B cell (primary cell): ENCODE results near the gene FHDC1. TPM values are rescaled to one million over a fixed set of nuclear protein-coding genes. Genes with fewer than 3 reads are reported as not detected.

ENCODE experiments used
- ATAC-seq: fragments of 200-7000 bp; cut with Tn5 transposase; one replicate; pipeline ENCODE4 v1.10.0; 2021; ENCODE audit warnings: low read depth, mild to moderate bottlenecking, moderate number of reproducible peaks, moderate library complexity
- CTCF ChIA-PET: fragments of 350-600 bp; sonication (Branson Sonifier 250); formaldehyde crosslinking; loops from one replicate; lab custom pipeline; 2021; ENCODE audit warnings: antibody characterized with exemption, inconsistent platforms; lab: Charles Lee
- POLR2A ChIA-PET: fragments of 350-600 bp; sonication (Branson Sonifier 250); formaldehyde crosslinking; loops from one replicate; lab custom pipeline; 2021; ENCODE audit warnings: antibody characterized with exemption; lab: Charles Lee
- DNase-seq: peaks from one replicate; pipeline ENCODE4 v3.0.0; 2013
- H2AFZ ChIP-seq: 2 replicates; pipeline ENCODE4 v1.6.1; 2012; ENCODE audit warnings: mild to moderate bottlenecking, low read depth, low read length; ENCODE audit not compliant: insufficient read depth, poor library complexity, severe bottlenecking
- H3K27ac ChIP-seq, 2 donors: 1 replicate in 1 of 2; 2 replicates in 1 of 2; pipeline ENCODE4 v1.5.1; 2012 to 2013; ENCODE audit warnings: low read length in 2 of 2, mild to moderate bottlenecking in 2 of 2, moderate library complexity in 1 of 2
- H3K27me3 ChIP-seq, 4 experiments: fragments of 200-600 bp in 1 of 4; sonication (generic) in 1 of 4; replicated peaks in 1 of 4; 1 replicate in 2 of 4; 2 replicates in 2 of 4; pipeline versions ENCODE4 v1.6.1 to v1.7.0; 2013 to 2016; ENCODE audit warnings: low read length in 3 of 4, mild to moderate bottlenecking in 2 of 4, mixed read lengths in 1 of 4, moderate library complexity in 1 of 4; ENCODE audit not compliant: insufficient read depth in 4 of 4, control insufficient read depth in 3 of 4; ENCODE audit errors: control extremely low read depth in 1 of 4
- H3K36me3 ChIP-seq, 2 experiments: replicated peaks in 1 of 2; 1 replicate in 1 of 2; 2 replicates in 1 of 2; pipeline versions ENCODE4 v1.6.1 to v1.7.1; 2013; ENCODE audit warnings: low read length in 1 of 2; ENCODE audit not compliant: insufficient read depth in 2 of 2, control insufficient read depth in 1 of 2; ENCODE audit errors: control extremely low read depth in 1 of 2, extremely low read depth in 1 of 2
- H3K4me1 ChIP-seq, 2 donors: fragments of 200-600 bp in 1 of 2; sonication (generic) in 1 of 2; 1 replicate in 1 of 2; 2 replicates in 1 of 2; pipeline versions ENCODE4 v1.5.1 to v1.6.1; 2013 to 2017; ENCODE audit warnings: low read length in 2 of 2; ENCODE audit not compliant: control insufficient read depth in 2 of 2, insufficient read depth in 2 of 2
- H3K4me2 ChIP-seq: replicated peaks from 2 replicates; pipeline ENCODE3; 2012; ENCODE audit warnings: mild to moderate bottlenecking, low read depth, low read length; ENCODE audit not compliant: poor library complexity, severe bottlenecking
- H3K4me3 ChIP-seq, 5 experiments: fragments of 200-600 bp in 1 of 5; sonication (generic) in 1 of 5; 1 replicate in 3 of 5; 2 replicates in 2 of 5; pipeline versions ENCODE4 v1.5.1 to v1.7.0; 2011 to 2016; ENCODE audit warnings: low read length in 4 of 5, mild to moderate bottlenecking in 4 of 5, low read depth in 2 of 5, control low read depth in 1 of 5, moderate library complexity in 1 of 5; ENCODE audit not compliant: insufficient read depth in 1 of 5; ENCODE audit errors: control extremely low read depth in 1 of 5, extremely low read depth in 1 of 5
- H3K79me2 ChIP-seq: fragments of 200-600 bp; sonication (generic); one replicate; pipeline ENCODE4 v1.6.0; 2016; ENCODE audit warnings: low read length; ENCODE audit not compliant: control insufficient read depth, insufficient read depth
- H3K9ac ChIP-seq: fragments of 200-600 bp; sonication (generic); 2 replicates; pipeline ENCODE4 v1.6.1; 2017; ENCODE audit warnings: mild to moderate bottlenecking, low read length, moderate library complexity
- H3K9me3 ChIP-seq, 3 donors: one replicate each; pipeline versions ENCODE4 v1.6.1 to v1.7.1; 2013; ENCODE audit warnings: low read length in 2 of 3; ENCODE audit not compliant: control insufficient read depth in 2 of 3, insufficient read depth in 1 of 3; ENCODE audit errors: control extremely low read depth in 1 of 3
- H4K20me1 ChIP-seq: 2 replicates; pipeline ENCODE4 v1.6.0; 2012; ENCODE audit warnings: mild to moderate bottlenecking, low read length; ENCODE audit not compliant: insufficient read depth, control insufficient read depth, poor library complexity, severe bottlenecking
- H3K27ac Mint-ChIP-seq: one replicate; pipeline ENCODE4 v1.8.0; 2021; ENCODE audit warnings: mixed read lengths
- H3K27me3 Mint-ChIP-seq: one replicate; pipeline ENCODE4 v1.8.0; 2021; ENCODE audit warnings: mixed read lengths
- H3K4me1 Mint-ChIP-seq: one replicate; pipeline ENCODE4 v1.8.0; 2021; ENCODE audit warnings: mixed read lengths
- H3K4me3 Mint-ChIP-seq: one replicate; pipeline ENCODE4 v1.8.0; 2021; ENCODE audit warnings: mixed read lengths
- H3K9me3 Mint-ChIP-seq: one replicate; pipeline ENCODE4 v1.8.0; 2022; ENCODE audit warnings: mixed read lengths; ENCODE audit not compliant: insufficient read depth
- EZH2 ChIP-seq: IDR thresholded peaks from 2 replicates; pipeline ENCODE4 v1.6.1; 2012; ENCODE audit warnings: borderline replicate concordance, low read depth, mild to moderate bottlenecking, moderate library complexity, low read length; ENCODE audit not compliant: insufficient read depth, poor library complexity, severe bottlenecking
- WGBS: methylation state at CpG from one replicate; pipeline ENCODE4 v1.1.5; 2013; ENCODE audit warnings: missing lambda C conversion rate; ENCODE audit not compliant: insufficient coverage; 5-methylcytosine and 5-hydroxymethylcytosine counted together
- intact Hi-C: fragments of 100-400 bp; cut with micrococcal nuclease; formaldehyde crosslinking; loops from one replicate; pipeline ENCODE4 v1.10.0; 2022
- polyA plus RNA-seq: library from polyadenylated mRNA; depleted of rRNA; stranded (reverse); fragments of >200 nt; gene quantifications from 2 replicates; pipeline ENCODE4 v1.2.3, GENCODE V29; 2012
- total RNA-seq, 2 donors: library from RNA; stranded (reverse); fragments of 120-200 nt in 1 of 2; gene quantifications; 1 replicate in 1 of 2; 2 replicates in 1 of 2; pipeline versions ENCODE4 v1.2.3 to v1.2.4, GENCODE V29; 2013 to 2022
- TF ChIP-seq, protein P1 (sequence below): fragments of 200-600 bp; IDR thresholded peaks from one replicate; pipeline ENCODE4 v1.8.0; 2022; ENCODE audit warnings: antibody characterized with exemption, mild to moderate bottlenecking

Gene FHDC1
- total and polyA plus RNA-seq, 2 donors (not counting 1 experiment from before 2014, with no cell fraction given) = 0.13 to 0.57 TPM

DNA sequence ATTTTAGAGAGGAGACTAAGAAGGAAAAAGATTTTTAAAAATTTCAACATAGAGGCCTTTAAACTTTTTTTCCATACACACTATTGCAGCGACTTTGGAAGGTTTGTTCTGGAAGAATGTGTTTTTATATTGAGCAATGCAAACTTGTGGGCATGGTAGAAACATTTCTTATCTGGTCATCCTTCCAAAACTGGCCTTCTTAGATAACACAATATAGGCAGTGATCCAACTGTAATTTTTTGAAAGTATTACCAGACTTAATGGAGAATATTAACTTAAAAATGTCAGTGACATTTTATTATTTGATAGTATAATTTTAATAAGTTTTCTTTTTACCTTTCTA, 25.6 kb downstream of the FHDC1 start:
- TF ChIP-seq EZH2 = no peak
- TF ChIP-seq, protein P1, sequence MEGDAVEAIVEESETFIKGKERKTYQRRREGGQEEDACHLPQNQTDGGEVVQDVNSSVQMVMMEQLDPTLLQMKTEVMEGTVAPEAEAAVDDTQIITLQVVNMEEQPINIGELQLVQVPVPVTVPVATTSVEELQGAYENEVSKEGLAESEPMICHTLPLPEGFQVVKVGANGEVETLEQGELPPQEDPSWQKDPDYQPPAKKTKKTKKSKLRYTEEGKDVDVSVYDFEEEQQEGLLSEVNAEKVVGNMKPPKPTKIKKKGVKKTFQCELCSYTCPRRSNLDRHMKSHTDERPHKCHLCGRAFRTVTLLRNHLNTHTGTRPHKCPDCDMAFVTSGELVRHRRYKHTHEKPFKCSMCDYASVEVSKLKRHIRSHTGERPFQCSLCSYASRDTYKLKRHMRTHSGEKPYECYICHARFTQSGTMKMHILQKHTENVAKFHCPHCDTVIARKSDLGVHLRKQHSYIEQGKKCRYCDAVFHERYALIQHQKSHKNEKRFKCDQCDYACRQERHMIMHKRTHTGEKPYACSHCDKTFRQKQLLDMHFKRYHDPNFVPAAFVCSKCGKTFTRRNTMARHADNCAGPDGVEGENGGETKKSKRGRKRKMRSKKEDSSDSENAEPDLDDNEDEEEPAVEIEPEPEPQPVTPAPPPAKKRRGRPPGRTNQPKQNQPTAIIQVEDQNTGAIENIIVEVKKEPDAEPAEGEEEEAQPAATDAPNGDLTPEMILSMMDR = no peak
- Mint-ChIP-seq H3K27ac (no peak overlapping the region), H3K27me3 (no peaks in the 10 kb centered on the region), H3K9me3 (no peaks in the 10 kb centered on the region), H3K4me1 (peaks cover 10% of the 10 kb centered on the region), H3K4me3 (no peak overlapping the region)
- Histone ChIP-seq H3K4me3 (no peak overlapping the region), H3K27me3 (no peaks in the 10 kb centered on the region), H3K27ac (no peak overlapping the region), H3K9ac (no peak overlapping the region), H3K79me2 (no peaks in the 10 kb centered on the region), H3K9me3 (no peaks in the 10 kb centered on the region), H3K4me1 (peaks cover 0 to 7% of the 10 kb centered on the region in 2 donors), H3K36me3 (no peaks in the 10 kb centered on the region), H3K4me2 (no peak overlapping the region), H2AFZ (no peak overlapping the region), H4K20me1 (no peaks in the 10 kb centered on the region)
- intact Hi-C loops = no loop called here
- no CpG with 5 or more reads among the region's 1 CpG for WGBS
- CTCF ChIA-PET = no interaction called here
- DNase-seq (no peak), ATAC-seq (no peak)
- POLR2A ChIA-PET = no interaction called here

DNA sequence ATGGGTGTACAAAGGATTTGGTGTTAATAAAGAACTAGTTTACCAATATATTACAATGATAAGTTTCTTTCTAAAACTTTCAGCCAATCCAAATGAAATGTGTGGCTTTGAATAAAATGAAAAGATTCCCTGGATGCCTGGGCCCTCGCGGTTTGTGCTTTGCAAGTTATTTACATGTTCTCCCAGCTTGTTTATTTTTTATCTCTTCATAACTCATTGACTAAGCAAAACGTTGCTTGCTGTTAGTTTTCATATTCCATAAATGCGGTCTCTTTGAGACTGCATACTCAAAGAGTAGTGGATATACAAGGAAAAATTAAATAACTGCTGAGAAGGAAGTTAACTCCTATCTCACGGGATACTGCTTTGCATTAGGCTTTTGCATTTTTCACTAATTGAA, 26.0 kb downstream of the FHDC1 start:
- ATAC-seq = no peak
- H3K4me3 Mint-ChIP-seq = no peak overlapping the region

More for the DNA sequence above, 26.0 kb downstream of the FHDC1 start:
- H3K4me2 ChIP-seq = no peak overlapping the region
- H3K27ac Mint-ChIP-seq = no peak overlapping the region
- WGBS = 100% methylated on average over 1 of the region's 5 CpGs
- H3K27me3 ChIP-seq = no peaks in the 10 kb centered on the region
- H3K4me1 Mint-ChIP-seq = peaks cover 8% of the 10 kb centered on the region
- H4K20me1 ChIP-seq = no peaks in the 10 kb centered on the region
- no peaks in the 10 kb centered on the region for H3K9me3 Mint-ChIP-seq
- H3K4me3 ChIP-seq = no peak overlapping the region
- intact Hi-C loops = no loop called here
- H3K36me3 ChIP-seq = no peaks in the 10 kb centered on the region
- POLR2A ChIA-PET = no interaction called here
- peaks cover 0 to 6% of the 10 kb centered on the region in 2 donors for H3K4me1 ChIP-seq
- DNase-seq = no peak
- H2AFZ ChIP-seq = no peak overlapping the region
- no peak overlapping the region for H3K27ac ChIP-seq
- no peak for TF ChIP-seq EZH2
- TF ChIP-seq, protein P1 = no peak
- CTCF ChIA-PET = no interaction called here
- no peaks in the 10 kb centered on the region for H3K27me3 Mint-ChIP-seq
- H3K79me2 ChIP-seq = no peaks in the 10 kb centered on the region
- no peaks in the 10 kb centered on the region for H3K9me3 ChIP-seq
- no peak overlapping the region for H3K9ac ChIP-seq
